LNCaP clone FGC (cell line): ENCODE measurements around the gene TMPRSS12.
"Not testable (repeated sequence)": the region's sequence is repeated elsewhere in the genome, so short reads cannot be mapped to it uniquely, and the experiment has no call there.

Source experiments
- DNase-seq: peaks from one replicate; pipeline ENCODE4 v3.0.0-alpha.2; 2011; ENCODE audit warnings: low read depth
- H3K4me3 ChIP-seq: 2 replicates; pipeline ENCODE4 v1.5.1; 2011; ENCODE audit warnings: mild to moderate bottlenecking, low read depth, low read length, control low read depth
- TF ChIP-seq, protein P1 (sequence below): IDR thresholded peaks from 2 replicates; pipeline ENCODE4 v1.5.1; 2012; ENCODE audit warnings: mild to moderate bottlenecking; ENCODE audit not compliant: control insufficient read depth, insufficient read depth; ENCODE audit errors: extremely low read depth

TMPRSS12 gene

DNA sequence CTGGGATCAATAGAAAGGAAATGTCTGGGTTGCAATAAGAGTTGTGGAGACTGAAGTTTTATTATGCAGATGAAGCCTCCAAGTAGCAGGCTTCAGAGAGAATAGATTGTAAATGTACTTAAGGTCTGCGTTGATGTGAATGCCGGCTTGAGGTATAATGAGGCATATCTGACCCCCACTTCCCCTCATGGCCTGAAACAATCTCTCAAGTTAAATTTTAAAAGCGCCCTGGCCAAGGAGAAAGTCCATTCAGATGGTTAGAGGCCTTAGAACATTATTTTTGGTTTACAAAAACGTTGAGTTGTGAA is 81.4 kb downstream of the TMPRSS12 start:
- no peak for DNase-seq
- TF ChIP-seq, protein P1, sequence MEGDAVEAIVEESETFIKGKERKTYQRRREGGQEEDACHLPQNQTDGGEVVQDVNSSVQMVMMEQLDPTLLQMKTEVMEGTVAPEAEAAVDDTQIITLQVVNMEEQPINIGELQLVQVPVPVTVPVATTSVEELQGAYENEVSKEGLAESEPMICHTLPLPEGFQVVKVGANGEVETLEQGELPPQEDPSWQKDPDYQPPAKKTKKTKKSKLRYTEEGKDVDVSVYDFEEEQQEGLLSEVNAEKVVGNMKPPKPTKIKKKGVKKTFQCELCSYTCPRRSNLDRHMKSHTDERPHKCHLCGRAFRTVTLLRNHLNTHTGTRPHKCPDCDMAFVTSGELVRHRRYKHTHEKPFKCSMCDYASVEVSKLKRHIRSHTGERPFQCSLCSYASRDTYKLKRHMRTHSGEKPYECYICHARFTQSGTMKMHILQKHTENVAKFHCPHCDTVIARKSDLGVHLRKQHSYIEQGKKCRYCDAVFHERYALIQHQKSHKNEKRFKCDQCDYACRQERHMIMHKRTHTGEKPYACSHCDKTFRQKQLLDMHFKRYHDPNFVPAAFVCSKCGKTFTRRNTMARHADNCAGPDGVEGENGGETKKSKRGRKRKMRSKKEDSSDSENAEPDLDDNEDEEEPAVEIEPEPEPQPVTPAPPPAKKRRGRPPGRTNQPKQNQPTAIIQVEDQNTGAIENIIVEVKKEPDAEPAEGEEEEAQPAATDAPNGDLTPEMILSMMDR = no peak
- peak overlapping the region; percentile 62 for H3K4me3 ChIP-seq

DNA sequence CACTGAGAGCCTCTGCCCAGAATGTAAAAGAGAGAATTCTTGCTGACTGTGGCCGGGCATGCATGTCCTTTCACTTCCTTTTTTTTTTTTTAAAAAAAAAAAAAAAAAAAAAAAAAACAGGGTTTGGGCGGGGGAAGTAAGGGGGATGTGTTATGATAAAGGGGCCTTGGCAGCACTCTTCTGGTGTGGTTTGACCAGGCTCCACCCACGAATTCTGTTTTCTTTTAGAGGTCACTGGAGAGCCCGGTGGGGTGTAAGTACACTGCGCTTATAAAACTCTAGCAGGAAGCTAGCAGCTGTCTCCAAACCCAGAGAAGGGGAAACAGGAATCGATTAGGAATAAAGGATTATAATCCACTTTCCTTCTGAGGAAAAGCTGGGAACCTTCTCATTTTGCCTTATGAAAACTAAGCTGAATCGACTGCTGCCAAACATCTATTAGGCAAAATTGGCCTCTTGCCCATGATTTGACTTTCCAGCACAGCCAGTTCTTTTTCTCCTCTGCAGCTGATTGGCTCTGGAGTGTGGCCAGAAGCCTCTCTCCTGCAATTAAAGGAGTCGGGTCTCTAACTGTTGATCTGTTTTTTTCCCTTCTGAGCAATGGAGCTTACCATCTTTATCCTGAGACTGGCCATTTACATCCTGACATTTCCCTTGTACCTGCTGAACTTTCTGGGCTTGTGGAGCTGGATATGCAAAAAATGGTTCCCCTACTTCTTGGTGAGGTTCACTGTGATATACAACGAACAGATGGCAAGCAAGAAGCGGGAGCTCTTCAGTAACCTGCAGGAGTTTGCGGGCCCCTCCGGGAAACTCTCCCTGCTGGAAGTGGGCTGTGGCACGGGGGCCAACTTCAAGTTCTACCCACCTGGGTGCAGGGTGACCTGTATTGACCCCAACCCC is 82.0 kb downstream of the TMPRSS12 start:
- H3K4me3 ChIP-seq = peak overlapping the region; percentile 62
- peak; percentile 97 for DNase-seq
- TF ChIP-seq, protein P1 = no peak

DNA sequence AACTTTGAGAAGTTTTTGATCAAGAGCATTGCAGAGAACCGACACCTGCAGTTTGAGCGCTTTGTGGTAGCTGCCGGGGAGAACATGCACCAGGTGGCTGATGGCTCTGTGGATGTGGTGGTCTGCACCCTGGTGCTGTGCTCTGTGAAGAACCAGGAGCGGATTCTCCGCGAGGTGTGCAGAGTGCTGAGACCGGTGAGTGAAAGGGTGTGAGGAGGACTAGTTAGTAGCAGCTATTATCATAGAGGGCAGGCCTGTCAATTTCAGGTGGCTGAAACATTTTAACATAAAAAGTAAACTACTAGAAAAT is 82.6 kb downstream of the TMPRSS12 start:
- TF ChIP-seq, protein P1 = no peak
- no peak for DNase-seq
- H3K4me3 ChIP-seq = peak overlapping the region; percentile 62

DNA sequence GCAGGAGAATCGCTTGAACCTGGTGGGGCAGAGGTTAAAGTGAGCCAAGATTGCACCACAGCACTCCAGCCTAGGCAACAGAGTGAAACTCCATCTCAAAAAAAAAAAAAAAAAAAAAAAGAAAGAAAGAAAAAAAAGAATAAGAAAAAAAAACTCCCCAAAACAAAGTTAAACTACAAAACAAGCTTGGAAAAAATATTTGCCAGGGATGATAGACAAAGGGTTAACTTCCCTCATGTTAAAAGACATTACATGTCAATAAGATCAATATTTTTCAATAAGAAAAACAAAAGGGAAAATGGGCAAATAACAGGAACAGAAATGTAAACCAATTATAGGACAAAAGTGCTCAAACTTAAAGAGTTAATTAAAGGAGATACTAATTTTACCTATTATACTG is 83.2 kb downstream of the TMPRSS12 start:
- TF ChIP-seq, protein P1 = no peak
- H3K4me3 ChIP-seq = peak overlapping the region; percentile 62
- DNase-seq = no peak

DNA sequence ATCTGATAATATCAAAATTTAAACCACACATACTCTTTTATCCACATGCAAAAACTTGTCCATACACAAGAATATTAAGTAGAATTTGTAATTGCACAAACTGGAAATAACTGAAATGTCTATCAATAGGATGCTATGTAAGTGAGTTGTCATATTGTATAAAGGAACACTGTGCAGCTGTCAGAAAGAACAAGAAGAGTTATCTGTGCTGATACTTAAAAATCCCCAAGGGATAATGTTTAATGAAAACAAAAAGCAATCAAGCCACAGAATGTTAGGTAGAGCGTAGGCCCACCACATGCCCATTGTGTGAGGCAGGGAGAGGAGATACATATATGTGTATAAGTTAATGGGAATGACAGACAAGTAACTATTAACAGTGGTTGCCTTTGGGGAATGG is 83.7 kb downstream of the TMPRSS12 start:
- DNase-seq = no peak
- TF ChIP-seq, protein P1 = no peak
- H3K4me3 ChIP-seq = no peak overlapping the region; the same call in 1 of the 2 replicates

DNA sequence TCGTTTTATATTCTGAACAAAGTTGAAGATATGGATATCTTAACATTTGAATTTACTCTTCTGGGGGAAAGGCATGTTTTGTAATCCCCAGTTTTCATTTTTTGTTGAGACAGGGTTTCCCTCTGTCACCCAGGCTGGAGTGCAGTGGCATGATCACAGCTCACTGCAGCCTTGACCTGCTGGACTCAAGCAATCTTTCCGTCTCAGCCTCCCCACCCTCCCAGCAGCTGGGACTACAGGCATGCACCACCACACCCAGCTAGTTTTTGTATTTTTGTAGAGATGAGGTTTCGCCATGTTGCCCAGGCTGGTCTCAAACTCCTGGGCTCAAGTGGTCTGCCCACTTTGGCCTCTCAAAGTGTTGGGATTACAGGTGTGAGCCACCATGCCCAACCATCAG is 84.2 kb downstream of the TMPRSS12 start:
- H3K4me3 ChIP-seq, DNase-seq: not testable (repeated sequence)

DNA sequence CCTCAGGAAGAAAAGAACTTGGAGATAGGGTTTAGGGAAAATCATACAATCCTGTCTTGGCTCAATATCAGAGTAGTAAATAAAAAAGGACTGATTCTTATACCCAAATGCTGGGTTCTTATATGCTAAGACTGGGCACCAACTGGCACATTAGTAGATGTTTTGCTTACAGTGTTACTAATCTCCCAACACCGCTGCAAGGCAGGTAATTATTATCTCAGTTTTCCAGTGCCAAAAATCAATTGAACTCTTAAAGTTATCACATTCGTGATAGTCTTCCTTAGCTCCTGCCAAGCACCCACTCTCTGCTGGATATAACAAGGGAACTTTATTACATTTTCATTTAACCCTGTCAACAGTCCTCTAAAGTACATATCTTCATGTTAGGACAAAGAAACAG is 84.6 kb downstream of the TMPRSS12 start:
- H3K4me3 ChIP-seq = no peak overlapping the region
- TF ChIP-seq, protein P1 = no peak
- DNase-seq = peak; percentile 27
